HTERT RPE-1 (cell line): ENCODE results near the gene TRIM25.

ENCODE experiments used
- in situ Hi-C: fragments of 300-500 bp; cut with MboI; formaldehyde crosslinking; loops from 4 replicates; pipeline ENCODE4 v1.14.3; 2020; ENCODE audit warnings: low sequenced_read_pairs

Gene TRIM25

GRCh38 chr17:56926704-56927103 is 12.9 kb upstream of the TRIM25 start:
- in situ Hi-C loops: no loop called here

DNA sequence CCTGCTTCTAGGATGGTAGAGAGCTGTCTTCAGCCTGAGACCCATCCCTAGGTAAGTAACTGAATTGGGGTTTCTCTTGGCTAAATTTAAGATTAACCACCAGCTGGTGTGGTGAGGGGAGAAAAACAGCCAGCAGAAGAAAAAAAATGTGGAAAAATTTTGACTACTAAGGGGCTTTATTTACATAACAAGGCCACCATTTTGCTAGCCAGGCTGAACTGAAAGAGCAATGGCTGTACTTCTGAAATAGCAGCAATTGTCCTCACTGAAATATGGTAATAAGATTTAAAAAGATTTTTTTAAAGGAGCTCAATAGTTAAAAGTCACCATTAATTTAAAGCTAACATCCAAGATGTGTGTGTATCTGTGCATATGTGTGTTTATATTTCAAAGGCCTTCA is 12.4 kb upstream of the TRIM25 start:
- in situ Hi-C loops: no loop called here

GRCh38 chr17:56925088-56925487 is 11.2 kb upstream of the TRIM25 start:
- in situ Hi-C loops: no loop called here

DNA sequence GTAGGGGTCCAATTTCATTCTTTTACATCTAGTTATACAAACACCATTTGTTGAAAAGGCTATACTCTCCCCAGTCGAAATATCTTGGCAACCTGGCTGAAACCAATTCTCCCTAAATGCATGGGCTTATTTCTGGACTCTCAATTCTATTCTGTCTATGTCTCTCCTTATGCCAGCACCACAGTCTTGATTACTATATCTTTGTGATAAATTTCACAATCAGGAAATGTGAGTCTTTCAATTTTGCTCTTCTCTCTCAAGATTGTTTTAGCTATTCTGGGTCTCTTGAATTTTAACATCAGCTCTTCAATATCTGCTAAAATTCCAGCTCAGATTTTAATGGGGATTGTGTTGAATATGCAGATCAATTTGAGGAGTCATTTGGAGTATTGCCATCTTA is 5.9 kb upstream of the TRIM25 start:
- in situ Hi-C loops: no loop called here

DNA sequence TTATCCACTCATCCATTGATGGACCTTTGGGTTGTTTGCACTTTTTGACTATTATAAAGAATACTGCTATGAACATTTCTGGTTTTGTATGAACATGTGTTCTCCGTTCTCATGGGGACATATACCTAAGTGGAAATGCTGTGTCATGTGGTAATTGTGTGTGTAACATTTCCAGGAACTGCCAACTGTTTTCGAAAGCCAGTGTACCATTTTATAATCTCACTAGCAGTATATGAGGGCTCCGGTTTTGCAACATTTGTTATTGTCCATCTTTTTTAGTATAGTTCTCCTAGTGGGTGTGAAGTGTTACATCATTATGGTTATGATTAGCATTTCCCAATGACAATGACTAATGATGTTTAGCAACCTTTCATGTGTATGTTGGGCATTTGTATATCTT is 5.1 kb upstream of the TRIM25 start:
- in situ Hi-C loops: no loop called here

GRCh38 chr17:56917559-56918296 is 3.9 kb upstream of the TRIM25 start:
- in situ Hi-C loops: no loop called here

DNA sequence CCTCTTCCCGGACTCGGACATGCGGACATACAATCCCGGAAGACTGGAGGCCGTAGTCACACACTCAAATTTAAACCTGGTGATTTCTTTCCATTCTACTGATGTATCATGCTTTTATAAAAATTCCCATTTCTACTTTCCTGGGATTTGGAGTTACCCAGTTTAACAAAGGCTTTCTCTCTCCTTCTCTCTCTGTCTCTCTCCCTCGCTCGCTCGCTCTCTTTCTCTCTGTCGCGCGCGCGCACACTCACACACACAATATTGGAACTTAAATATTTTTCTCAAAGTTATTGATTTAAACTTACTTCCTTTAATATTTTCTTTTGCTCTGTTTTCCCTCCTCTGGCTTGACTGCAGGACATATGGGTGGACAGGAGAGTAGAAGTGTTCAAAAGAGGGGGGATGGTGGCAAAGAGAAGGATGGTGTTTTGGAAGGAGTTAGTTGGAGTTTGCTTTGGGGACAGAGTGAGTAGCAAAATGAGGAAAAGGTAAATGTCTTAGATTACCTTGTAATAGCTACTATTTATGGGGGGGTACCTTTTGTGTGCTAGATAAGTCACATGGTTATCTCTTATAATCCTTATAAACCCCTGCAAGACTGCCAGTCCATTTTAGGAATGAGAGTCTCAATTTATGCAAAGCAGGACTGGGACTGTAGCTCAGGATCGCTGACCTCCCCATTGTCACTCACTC is 878 bp upstream of the TRIM25 start:
- in situ Hi-C loops: no loop called here

GRCh38 chr17:56913353-56913866 is 439 bp downstream of the TRIM25 start:
- in situ Hi-C loops: no loop called here

GRCh38 chr17:56913000-56913311 is 893 bp downstream of the TRIM25 start:
- in situ Hi-C loops: no loop called here

DNA sequence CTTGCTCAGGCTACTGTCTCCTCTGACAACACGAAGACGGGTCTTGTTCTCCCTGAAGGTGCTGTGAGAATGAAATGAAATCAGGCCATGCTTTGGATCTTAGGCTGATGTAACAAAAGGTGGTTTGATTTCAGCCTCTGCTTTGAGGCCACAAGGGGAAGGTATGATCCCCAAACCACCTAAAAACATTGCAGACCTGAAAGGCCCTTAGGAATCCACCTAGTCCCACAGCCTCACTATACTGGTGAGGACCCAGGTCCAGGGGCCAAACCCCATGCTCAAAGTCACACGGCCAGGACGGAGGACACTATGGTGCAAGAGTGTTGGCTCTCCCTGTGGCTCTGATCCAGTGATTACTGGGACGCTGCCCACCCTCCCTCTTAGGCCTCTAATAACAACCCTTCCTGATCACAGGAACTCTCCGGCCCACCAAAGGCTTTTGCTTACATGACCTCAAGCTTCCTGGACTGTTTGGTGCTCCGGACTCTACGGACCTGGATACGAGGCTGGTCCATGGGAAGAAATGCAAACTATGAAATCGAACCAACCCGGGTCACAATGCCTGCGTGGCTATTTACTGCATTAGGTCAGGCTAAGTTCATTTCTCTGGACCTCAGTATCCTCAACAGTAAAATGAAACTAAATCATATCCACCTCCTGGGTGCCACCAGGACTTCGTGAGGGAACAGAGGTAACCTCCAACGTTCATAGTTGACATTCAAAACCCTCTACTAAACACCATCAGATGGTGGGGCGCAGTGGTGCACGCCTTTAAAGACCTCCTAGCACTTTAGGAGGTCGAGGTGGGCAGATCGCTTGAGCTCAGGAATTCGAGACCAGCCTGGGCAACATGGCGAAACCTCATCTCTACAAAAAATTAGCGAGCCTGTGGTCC is 1.5 kb downstream of the TRIM25 start:
- in situ Hi-C loops: no loop called here

DNA sequence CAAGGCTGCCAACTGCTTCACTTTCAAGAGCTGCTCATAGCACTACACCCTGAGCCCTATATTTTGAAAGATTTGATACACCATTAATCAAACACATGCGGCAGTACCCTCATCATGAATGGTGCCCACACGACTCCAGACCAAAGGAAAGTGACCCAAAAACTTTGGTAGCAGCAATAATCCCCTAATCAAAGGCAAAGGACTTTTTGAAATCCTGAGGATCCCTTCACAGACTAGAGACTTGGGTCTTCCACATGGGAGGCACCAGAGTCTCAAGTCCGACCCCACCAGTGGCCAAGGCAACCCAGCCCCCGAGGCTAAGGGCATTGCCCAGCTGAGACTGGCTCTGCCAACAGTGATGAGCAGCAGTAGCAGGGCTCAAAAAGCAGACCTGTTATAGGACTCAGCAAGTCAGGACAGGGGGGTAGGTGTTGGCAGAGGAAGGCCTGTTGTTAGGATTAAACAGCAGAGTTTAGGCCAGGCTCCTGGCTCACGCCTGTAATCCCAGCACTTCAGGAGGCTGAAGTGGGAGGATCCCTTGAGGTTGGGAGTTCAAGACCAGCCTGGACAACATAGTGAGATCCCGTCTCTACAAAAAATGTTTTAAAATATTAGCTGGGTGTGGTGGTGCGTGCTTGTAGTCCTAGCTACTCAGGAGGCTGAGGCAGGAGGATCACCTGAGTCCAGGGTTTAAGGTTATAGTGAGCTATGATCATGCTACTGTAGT is 3.2 kb downstream of the TRIM25 start:
- in situ Hi-C loops: no loop called here

DNA sequence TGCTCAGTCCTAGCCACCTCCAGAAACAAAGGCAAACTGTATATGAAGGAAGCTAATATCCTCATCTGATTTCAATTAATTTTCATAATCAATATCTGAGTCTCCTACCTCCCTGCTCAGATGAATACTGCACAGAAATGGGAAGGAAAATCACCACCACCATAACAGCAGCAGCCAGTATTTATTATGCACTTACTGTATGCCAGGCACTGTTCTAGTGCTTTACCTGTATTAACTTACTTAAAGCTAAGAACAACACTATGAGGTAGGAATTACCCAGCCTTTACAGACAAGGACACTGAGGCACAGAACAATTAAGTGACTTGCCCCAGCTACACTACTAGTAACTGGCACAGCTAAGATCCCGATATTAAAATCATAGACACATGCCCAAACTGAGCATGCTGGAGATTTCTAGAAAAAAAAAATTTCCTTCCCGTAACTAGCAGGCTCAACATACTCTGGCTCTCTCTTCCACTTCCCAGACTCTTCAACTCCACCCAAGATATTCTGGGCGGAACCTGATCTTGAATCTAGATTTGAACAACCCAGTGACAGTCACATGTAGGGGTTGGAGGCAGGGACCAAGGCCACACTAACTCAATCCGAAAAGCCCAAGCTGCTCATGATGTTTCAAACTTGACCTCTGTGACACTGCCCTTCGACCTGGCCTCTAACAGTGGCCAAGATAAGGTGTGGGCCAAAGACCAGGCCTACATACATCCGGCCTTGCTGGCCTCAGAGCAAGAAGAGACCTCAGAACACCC is 3.9 kb downstream of the TRIM25 start:
- in situ Hi-C loops: no loop called here

GRCh38 chr17:56908001-56908542 is 5.8 kb downstream of the TRIM25 start:
- in situ Hi-C loops: no loop called here

DNA sequence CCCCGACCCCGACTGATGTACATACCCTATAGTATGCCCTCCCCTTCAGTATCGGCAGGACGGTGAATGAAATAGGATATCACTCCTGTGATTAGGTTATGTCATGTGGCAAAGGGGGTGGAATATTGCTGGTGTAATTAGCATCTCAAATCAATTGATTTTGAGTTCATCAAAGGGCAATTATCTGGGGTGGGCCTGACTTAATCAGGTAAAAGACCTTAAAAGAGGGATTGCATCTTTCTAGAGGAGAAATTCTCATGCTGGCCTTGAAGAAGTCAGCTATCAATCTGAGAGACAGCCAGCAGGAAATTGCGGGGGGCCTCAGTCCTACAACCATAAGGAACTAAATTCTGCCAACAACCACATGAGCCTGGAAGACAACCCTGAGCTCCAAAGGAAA is 10.3 kb downstream of the TRIM25 start:
- in situ Hi-C loops: no loop called here

DNA sequence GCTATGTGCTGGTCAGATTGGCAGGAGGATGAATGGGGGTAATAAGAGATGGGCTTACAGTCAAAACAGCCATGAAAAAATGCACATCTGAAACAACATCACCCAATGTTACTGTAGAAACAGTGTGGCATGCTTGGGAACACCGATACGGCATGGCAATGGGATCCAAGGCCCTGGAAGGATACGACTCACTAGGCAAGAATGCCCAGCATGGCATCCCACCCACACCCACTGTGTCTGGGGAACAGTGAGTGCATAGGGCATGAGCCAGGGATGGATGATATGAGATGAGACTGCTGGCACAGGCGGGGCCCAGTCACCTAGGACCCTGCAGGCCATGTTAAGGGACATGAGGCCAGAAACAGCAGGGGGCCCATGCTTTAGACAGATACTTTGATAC is 11.5 kb downstream of the TRIM25 start:
- in situ Hi-C loops: no loop called here

GRCh38 chr17:56899403-56899802 is 14.4 kb downstream of the TRIM25 start:
- in situ Hi-C loops: no loop called here

DNA sequence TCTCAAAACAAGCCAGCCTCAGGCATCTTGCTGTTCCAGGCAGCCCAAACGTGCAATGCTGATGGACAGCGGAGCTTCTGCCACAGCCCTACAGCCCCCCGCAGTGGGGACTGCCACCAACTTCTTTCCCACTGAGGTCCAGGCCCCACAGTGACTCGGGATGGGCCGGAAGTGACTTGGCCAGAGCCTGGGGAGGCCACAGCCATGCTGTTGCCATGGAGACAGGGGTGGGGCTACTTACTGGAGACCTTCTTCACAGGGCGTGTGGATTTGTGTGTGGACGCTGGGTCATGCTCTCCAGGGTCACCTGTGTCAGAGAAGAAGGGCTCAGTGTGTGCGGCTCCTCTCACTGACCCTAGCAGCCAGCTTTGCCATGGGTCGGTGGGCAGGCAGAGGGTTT is 15.0 kb downstream of the TRIM25 start:
- in situ Hi-C loops: no loop called here

GRCh38 chr17:56897646-56898424 is 16.0 kb downstream of the TRIM25 start:
- in situ Hi-C loops: no loop called here

- in situ Hi-C loops: no loop called here
Measured at GRCh38 chr17:56896968-56897359, 16.9 kb downstream of the TRIM25 start.
